GM21825 (cell line): ENCODE measurements around the gene SLC9A1.
"Not testable (repeated sequence)": the region's sequence is repeated elsewhere in the genome, so short reads cannot be mapped to it uniquely, and the experiment has no call there.

Experiments used
- ATAC-seq: cut with Tn5 transposase; IDR thresholded peaks from one replicate; pipeline ENCODE4 v1.9.1; 2021; ENCODE audit warnings: mild to moderate bottlenecking, moderate library complexity; ENCODE audit not compliant: unreplicated experiment

The SLC9A1 gene

GRCh38 chr1:27154991-27155781, at the start of gene SLC9A1:
Gene SLC9A1 (minus strand): TSS chr1:27155125. CDS start chr1:27154334, 791 bp downstream.
- peak; percentile 87 for ATAC-seq

DNA sequence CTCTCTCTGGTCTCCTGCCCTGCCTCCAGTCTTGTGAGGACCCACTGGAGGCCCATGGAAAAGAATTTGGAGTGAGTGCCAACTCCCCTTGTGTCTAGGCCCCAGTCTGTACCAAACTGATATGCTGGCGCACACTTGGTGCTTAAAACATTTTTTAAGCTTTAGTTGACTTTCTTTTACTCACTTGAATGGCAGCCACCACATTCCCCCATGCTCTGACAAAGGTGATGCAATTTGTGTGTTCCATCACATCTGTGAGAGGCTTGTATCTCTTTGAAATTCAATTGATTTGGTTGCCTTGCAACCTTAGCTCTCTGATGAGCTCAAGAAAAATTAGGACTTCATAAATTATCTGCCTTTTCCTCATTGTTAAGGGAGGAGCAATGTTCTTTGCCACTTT, 49.0 kb upstream of the SLC9A1 start:
- no peak for ATAC-seq

- ATAC-seq, result no peak
Observed at GRCh38 chr1:27201295-27201694, 46.4 kb upstream of the SLC9A1 start.

GRCh38 chr1:27193194-27193593, 38.3 kb upstream of the SLC9A1 start:
- no peak for ATAC-seq

- ATAC-seq, result no peak
Observed at GRCh38 chr1:27192039-27192529, 37.2 kb upstream of the SLC9A1 start.

DNA sequence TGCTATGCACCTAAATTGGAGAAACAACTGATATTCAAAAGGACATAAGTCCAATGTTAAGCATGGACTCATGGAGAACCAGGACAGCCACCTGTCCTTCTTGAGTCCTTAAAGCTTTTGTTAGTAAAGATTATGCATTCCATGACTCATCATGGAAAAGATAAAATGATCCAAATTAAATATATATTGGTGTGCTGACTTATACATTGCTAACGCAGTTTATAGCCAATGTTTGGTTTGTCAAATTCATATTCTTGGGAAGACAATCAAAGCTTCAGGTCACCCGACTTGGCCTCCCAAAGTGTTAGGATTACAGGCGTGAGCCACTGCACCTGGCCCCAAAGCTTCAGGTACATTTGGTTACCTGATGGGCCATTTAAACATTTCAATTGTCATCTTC, 29.7 kb upstream of the SLC9A1 start:
- ATAC-seq, result not testable (repeated sequence)

GRCh38 chr1:27179979-27180378, 25.1 kb upstream of the SLC9A1 start:
- no peak for ATAC-seq

DNA sequence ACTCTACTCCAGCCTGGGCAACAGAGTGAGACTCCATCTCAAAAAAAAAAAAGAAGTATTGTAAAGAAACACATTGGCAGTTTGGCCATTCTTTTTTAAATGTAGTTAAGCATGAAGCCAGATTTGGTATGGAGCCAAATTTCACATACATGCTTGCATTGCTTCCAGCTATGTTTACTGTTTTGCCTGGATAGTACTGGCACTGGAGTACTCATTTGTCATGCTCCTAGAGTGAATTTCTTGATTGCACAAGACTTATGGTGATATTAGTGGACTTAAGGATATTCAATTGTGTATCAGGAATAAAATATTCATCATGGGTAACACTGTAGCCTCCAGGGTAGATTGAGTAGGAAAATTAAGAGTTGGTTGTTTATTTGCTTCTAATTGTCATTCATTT, 24.5 kb upstream of the SLC9A1 start:
- ATAC-seq, result no peak

DNA sequence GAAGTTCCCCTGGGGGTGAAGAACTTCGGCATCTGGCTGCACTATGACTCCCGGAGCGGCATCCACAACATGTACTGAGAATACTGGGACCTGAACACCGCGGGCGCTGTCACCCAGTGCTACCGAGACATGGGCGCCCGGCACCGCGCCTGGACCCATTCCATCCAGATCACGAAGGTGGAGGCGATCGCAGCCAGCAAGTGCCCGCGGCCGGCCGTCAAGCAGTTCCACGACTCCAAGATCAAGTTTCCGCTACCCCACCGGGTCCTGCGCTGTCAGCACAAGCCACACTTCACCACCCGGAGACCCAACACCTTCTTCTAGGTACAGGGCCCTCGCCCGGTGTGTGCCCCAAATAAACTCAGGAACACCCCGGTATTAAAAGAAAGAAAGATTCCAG, 22.0 kb upstream of the SLC9A1 start:
- ATAC-seq, result no peak

- ATAC-seq, result no peak
Observed at GRCh38 chr1:27176323-27176722, 21.4 kb upstream of the SLC9A1 start.

DNA sequence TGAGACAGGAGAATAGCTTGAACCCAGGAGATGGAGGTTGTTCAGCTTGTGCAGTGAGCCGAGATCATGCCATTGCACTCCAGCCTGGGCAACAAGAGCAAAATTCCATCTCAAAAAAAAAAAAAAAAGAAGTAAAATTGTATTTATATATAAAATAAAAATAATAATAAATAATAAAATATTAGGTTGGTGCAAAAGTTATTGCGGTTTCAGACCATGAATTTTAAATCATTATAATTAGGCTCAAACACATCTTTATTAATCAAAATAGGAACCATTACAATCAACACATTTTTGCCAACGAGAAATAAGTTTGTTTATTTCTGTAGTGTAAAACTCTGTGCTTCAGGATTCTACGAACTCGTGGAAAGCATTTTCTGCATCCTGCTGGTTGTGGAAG, 18.1 kb upstream of the SLC9A1 start:
- not testable (repeated sequence) for ATAC-seq

DNA sequence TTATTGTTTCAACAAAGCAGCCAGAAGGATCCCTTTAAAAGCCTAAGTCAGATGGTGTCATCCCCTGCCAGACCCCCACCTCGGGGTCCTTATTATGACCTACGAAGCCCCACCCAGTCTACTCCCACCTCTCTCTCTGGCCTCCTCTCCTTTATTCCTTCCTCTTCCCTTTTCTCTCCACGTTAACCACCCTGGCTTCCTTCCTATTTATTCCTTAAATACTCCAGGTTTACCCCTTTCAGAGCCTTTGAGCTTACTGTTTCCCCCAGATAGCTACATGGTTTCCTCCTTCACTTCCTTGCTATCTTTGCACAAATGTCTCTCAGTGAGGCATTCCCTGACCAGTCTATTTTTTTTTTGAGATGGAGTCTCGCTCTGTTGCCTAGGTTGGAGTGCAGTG, 12.0 kb upstream of the SLC9A1 start:
- no peak for ATAC-seq

DNA sequence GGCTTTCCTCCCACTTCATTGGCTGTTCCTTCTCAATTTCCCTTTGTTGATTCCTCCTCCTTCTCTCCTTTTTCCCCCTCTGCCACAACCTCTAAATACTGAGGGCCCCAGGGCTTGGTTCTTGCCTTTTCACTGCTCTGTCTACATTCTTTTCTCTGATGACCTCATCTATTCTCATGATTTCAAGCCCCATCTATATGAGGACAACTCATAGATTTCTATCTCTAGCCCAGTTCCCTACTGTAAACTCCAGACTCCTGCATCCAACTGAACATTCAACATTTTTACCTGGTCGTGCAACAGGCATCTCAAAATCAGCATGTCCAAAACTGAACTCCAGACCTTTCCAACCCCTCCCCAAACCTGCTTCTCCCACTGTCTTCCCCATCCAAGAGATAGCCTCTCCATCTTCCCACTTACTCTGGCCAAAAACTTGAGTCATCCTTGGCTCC, 11.5 kb upstream of the SLC9A1 start:
- no peak for ATAC-seq

GRCh38 chr1:27163093-27163492, 8.2 kb upstream of the SLC9A1 start:
- no peak for ATAC-seq

DNA sequence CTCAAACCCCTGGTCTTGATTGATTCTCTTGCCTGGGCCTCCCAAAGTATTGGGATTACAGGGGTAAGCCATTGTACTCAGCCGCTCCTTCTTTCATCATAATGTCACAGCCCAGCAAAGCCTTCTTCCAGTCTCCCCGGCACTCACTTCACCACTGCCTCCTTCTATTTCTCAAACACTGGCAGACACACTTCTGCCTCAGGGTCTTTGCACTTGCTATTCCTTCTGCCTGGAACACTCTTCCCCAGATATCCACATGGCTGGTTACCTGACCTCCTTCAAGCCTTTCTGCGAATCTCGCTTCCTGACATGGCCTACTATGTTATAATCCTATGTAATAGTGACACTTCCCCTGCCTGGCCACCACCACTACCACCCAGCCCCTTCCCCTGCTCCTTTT, 7.2 kb upstream of the SLC9A1 start:
- no peak for ATAC-seq

DNA sequence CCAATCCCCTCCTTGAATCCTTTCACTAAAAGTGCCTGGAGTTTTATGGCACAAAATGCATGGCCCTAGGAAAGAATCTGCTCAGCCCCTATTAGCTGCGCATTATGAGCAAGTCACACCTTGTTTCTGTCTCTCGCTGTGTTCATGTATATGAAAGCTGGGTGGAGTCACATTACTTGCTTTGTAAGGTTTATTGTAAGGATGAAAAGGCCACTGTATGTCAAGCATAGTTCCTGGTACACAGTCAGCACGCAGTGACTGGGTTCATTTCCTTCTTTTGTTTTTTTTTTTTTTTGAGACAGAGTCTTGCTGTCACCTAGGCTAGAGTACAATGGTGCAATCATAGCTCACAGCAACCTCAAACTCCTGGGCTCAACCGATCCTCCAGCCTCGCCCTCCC, 6.7 kb upstream of the SLC9A1 start:
- ATAC-seq, result no peak

DNA sequence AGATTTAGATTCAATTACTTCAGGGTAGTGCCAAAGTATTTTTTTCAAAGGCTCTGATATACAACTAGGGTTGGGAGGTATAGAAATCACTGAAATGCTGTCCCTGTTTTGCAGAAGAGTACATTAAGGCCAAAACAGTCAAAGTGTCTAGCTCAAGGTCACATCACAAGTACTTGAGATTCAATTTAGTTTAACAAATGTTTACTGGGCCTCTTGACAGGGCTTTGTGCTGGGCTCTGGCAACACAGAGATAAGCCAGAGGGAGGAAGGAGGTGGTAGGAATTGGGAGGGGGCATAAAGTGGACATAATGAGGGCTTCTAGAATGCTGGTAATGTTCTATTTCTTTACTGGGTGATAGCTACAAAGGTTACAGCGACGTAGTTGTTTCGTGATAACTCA, 2.3 kb upstream of the SLC9A1 start:
- no peak for ATAC-seq

DNA sequence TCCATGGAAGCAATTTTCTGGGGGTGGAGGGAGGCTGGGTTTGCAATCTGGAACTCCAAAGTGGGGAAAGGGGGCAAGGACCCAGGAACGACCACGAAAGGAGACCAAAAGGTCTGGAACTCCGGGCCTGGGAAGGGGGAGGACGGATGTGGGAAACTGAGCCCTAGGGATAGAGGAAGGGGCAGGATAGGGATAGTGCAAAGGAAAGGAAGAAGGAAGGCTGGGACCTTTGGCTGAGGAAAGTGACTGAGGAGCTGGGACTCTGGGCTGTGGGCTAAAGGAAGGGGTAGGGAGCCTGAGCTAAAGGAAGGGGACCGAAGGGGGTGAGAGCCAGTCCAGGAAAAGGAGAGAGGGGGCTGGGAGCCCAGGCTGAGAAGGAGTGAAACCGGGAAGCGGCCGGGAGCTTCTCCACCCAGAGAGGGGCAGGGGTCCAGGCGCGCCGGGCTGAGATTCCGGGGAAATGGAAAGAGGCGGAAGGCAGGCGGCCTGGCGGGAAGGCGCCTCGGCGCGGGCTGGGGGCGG, 395 bp downstream of the SLC9A1 start:
- no peak for ATAC-seq

DNA sequence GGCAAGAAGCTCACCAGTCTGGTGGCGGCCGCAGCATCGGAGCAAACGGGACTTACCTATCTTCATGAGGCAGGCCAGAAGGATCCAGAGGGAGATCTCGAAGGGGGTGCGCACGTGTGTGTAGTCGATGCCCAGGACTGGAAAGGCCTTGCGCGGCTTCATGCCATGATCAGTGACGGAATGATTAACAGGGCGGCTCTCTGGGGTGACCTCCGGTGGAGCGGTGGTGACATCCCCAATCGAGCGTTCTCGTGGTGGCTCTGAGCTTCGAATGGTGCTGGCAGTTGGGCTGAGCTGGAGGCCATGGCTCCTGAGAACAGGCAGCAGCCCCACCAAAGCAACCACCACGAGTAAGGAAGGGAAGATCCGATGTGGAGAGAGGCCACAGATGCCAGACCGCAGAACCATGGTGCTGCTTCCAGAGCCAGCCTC, 982 bp downstream of the SLC9A1 start:
- ATAC-seq, result no peak

- no peak for ATAC-seq
Observed at GRCh38 chr1:27153549-27153886, 1.4 kb downstream of the SLC9A1 start.

DNA sequence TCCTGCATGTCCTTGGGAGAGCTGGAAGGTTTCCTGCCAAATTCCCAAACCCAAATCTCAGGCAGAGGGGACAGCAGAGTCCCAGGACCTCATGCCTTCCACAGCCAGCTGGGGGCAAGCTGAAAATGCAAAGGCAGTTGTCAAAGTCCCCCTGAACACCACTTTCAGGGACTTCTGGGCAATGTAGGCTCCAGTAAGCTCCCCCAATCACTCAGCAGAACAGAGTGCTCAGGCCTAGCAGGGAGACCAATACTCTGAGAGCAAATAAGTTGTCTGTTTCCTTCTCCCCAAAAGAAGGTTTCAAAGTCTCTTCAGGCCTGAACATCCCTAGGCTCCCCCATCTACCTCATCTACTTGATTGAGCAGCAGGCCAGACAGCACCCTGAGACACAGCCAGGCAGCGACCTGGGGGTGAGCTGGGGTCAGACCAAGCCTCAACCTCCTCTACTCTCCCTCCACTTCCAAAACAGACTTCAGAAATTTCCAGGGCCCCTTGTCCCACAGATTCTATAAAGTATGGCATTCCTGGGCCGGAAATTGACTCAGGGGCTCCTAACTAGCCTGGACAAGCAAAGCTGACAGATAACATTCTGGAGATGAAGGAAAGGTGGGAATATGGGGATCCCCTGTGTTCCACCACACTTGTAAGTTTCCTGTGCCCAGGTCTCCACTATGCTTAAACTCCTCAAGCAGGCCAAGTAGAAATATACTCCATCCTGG, 1.9 kb downstream of the SLC9A1 start:
- ATAC-seq, result no peak
